Spleen (tissue), 7 donors: ENCODE data around the gene SLAMF6.
A peak's percentile ranks its signal among the peaks of the same experiment; 100 is the strongest.

Experiments used
- CTCF ChIP-seq, 11 experiments: fragments of 200-600 bp in 7 of 11; fragments of 450-650 bp in 4 of 11; sonication (generic) in 4 of 11; IDR thresholded peaks in 8 of 11; conservative IDR thresholded peaks in 3 of 11; 1 replicate in 7 of 11; 2 replicates in 4 of 11; pipeline versions ENCODE4 v1.4.0 to v1.8.0; 2016 to 2021; ENCODE audit warnings: antibody characterized with exemption in 11 of 11, inconsistent platforms in 4 of 11, mild to moderate bottlenecking in 1 of 11
- POLR2AphosphoS5 ChIP-seq, 3 donors: sonication (generic); formaldehyde crosslinking; IDR thresholded peaks; one replicate each; pipeline ENCODE4 v1.5.1; 2017; ENCODE audit warnings: antibody characterized with exemption in 3 of 3
- donor health status: DM: no; HTN: no; CAD: no; lungs with moderate emphysema.
- donor health status: DM: no; HTN: no; CAD: no.
- donor health status: DM: no; HTN: no; CAD: no.

DNA sequence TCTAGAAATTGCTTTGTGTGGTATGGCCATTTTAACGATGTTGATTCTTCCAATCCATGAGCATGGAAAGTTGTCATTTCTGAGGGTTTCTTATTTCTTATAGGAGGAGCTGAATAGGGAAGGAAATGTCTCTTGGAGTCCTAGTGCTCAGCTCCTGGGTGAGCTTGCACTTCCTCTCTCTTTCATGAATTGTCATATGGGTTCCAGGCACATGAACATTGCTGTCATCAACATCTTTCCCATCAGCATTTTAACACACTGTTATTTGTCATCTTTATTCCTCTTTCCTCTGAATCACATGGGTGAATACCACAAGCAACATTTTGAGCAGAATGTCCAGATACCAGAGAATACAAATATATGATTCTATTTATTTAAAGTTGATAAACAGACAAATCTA, 23.4 kb downstream of the SLAMF6 start:
- TF ChIP-seq CTCF (IDR thresholded peaks at IDR 0.05 in 8 of 11, conservative IDR thresholded peaks at IDR 0.05 in 3 of 11): no peak
- TF ChIP-seq POLR2AphosphoS5 (IDR thresholded peaks at IDR 0.05): peak in 1 of 3 donors; percentile 43
